ENCODE data around the gene GMPS. TPM values are rescaled to one million over a fixed set of nuclear protein-coding genes. Genes with fewer than 3 reads are reported as not detected.
"Not testable (repeated sequence)": the region's sequence is repeated elsewhere in the genome, so short reads cannot be mapped to it uniquely, and the experiment has no call there.

GMPS gene
- total RNA-seq, 2 donors from 2014 or later: 29.3 to 39.6 TPM

- ATAC-seq (no peak), DNase-seq (no peak)
- intact Hi-C loops (cut with DNase I): no loop called here
Observed at GRCh38 chr3:155869691-155870090, 759 bp upstream of the GMPS start.

GRCh38 chr3:155870945-155871745, 695 bp downstream of the GMPS start:
- ATAC-seq (peak; percentile 53 to 61), DNase-seq (peak; percentile 65)
- intact Hi-C loops (cut with DNase I): no loop called here

- DNase-seq (no peak), ATAC-seq (no peak)
- intact Hi-C loops (cut with DNase I): no loop called here
Observed at GRCh38 chr3:155871746-155872158, 1.3 kb downstream of the GMPS start.

GRCh38 chr3:155872904-155873646, 2.6 kb downstream of the GMPS start:
- intact Hi-C loops (cut with DNase I): no loop called here
- ATAC-seq (no peak), DNase-seq (no peak)

GRCh38 chr3:155876037-155876436, 5.6 kb downstream of the GMPS start:
- DNase-seq (no peak), ATAC-seq (no peak)
- intact Hi-C loops (cut with DNase I): no loop called here

- DNase-seq (no peak), ATAC-seq (no peak)
- intact Hi-C loops (cut with DNase I): no loop called here
Observed at GRCh38 chr3:155876503-155876902, 6.1 kb downstream of the GMPS start.

- intact Hi-C loops (cut with DNase I): no loop called here
- ATAC-seq: no peak
Observed at GRCh38 chr3:155880286-155880685, 9.8 kb downstream of the GMPS start.

GRCh38 chr3:155884292-155884691, 13.8 kb downstream of the GMPS start:
- intact Hi-C loops (cut with DNase I): no loop called here
- no peak for DNase-seq
- ATAC-seq: no peak

More at GRCh38 chr3:155880286-155880685, 9.8 kb downstream of the GMPS start:
- DNase-seq: no peak

GRCh38 chr3:155885292-155885691, 14.8 kb downstream of the GMPS start:
- intact Hi-C loops (cut with DNase I): no loop called here
- DNase-seq (no peak), ATAC-seq (no peak)

- DNase-seq; ATAC-seq; intact Hi-C loops (cut with DNase I): not testable (repeated sequence)
Observed at GRCh38 chr3:155886348-155886747, 15.9 kb downstream of the GMPS start.

- ATAC-seq (no peak), DNase-seq (no peak)
- intact Hi-C loops (cut with DNase I): no loop called here
Observed at GRCh38 chr3:155886915-155887314, 16.5 kb downstream of the GMPS start.

GRCh38 chr3:155889212-155889611, 18.8 kb downstream of the GMPS start:
- ATAC-seq (no peak), DNase-seq (no peak)

GRCh38 chr3:155889952-155890351, 19.5 kb downstream of the GMPS start:
- DNase-seq: no peak
- intact Hi-C loops (cut with DNase I): no loop called here
- no peak for ATAC-seq

More at GRCh38 chr3:155889212-155889611, 18.8 kb downstream of the GMPS start:
- intact Hi-C loops (cut with DNase I): no loop called here

GRCh38 chr3:155890671-155891190, 20.3 kb downstream of the GMPS start:
- intact Hi-C loops (cut with DNase I): no loop called here
- DNase-seq: no peak
- peak; percentile 23 to 30 for ATAC-seq

- ATAC-seq (no peak), DNase-seq (no peak)
- intact Hi-C loops (cut with DNase I): no loop called here
Observed at GRCh38 chr3:155891321-155891720, 20.9 kb downstream of the GMPS start.

GRCh38 chr3:155895379-155895900, 25.0 kb downstream of the GMPS start:
- intact Hi-C loops (cut with DNase I): no loop called here
- DNase-seq (no peak), ATAC-seq (no peak)

GRCh38 chr3:155906900-155907299, 36.5 kb downstream of the GMPS start:
- DNase-seq (no peak), ATAC-seq (no peak)
- intact Hi-C loops (cut with DNase I): no loop called here

GRCh38 chr3:155908086-155908485, 37.6 kb downstream of the GMPS start:
- no peak for DNase-seq
- intact Hi-C loops (cut with DNase I): no loop called here

GRCh38 chr3:155908605-155909004, 38.2 kb downstream of the GMPS start:
- intact Hi-C loops (cut with DNase I): no loop called here
- no peak for DNase-seq
- no peak for ATAC-seq

More at GRCh38 chr3:155908086-155908485, 37.6 kb downstream of the GMPS start:
- no peak for ATAC-seq

- DNase-seq (no peak), ATAC-seq (no peak)
- intact Hi-C loops (cut with DNase I): no loop called here
Observed at GRCh38 chr3:155912090-155912489, 41.6 kb downstream of the GMPS start.
